GM12864 (cell line): ENCODE data around the gene TEX12.

Experiments used
- DNase-seq: peaks from one replicate; pipeline ENCODE4 v3.0.0-alpha.2; 2011; ENCODE audit warnings: low read depth
- H3K4me3 ChIP-seq: 2 replicates; pipeline ENCODE4 v1.5.1; 2011; ENCODE audit warnings: mild to moderate bottlenecking, low read depth, low read length, control low read depth
- CTCF ChIP-seq: IDR thresholded peaks from 2 replicates; pipeline ENCODE4 v1.5.1; 2011; ENCODE audit warnings: low read depth, mild to moderate bottlenecking, moderate library complexity, low read length, control low read depth, inconsistent platforms; ENCODE audit errors: missing control alignments

TEX12 gene

DNA sequence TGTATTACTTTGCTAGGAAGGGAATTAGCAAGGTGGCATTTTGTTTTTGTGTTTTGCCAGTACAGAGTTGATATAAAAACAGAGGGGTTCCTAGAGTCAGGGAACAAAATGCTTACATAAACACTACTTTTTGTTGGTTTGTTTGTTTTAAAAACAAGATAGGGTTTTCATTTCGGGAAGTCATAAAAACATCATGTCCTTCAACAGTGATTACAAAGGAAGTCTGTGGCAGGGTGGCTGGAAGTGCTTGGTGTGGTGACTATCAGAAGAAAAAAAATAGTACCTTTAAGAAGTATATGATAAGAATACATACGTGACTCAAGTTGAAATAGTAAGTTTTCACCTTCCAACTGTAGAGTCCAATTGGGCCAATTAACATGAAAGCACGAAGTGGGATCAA lies 2.1 kb upstream of the TEX12 start:
- no peak for TF ChIP-seq CTCF
- no peak overlapping the region for H3K4me3 ChIP-seq
- no peak for DNase-seq

DNA sequence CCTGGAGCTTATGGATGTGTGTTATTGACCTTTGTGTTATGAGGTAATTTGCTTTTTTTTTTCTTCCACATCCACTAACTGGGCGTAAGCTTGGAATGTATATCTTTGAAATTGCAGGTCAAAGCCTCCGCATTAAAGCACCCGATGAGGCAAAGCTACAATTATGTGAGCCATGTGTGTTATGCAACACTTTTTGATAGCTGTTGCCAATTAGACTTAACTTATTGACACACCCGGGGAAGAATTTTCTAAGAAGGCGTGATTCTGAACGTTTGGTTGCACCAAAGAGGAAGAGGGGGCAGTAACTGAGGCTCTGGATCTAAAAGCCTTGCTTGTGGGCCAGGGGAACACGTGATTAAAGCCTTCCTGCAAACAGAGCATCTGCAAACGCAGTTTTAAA lies 610 bp upstream of the TEX12 start:
- no peak for DNase-seq
- H3K4me3 ChIP-seq: no peak overlapping the region
- TF ChIP-seq CTCF: no peak

DNA sequence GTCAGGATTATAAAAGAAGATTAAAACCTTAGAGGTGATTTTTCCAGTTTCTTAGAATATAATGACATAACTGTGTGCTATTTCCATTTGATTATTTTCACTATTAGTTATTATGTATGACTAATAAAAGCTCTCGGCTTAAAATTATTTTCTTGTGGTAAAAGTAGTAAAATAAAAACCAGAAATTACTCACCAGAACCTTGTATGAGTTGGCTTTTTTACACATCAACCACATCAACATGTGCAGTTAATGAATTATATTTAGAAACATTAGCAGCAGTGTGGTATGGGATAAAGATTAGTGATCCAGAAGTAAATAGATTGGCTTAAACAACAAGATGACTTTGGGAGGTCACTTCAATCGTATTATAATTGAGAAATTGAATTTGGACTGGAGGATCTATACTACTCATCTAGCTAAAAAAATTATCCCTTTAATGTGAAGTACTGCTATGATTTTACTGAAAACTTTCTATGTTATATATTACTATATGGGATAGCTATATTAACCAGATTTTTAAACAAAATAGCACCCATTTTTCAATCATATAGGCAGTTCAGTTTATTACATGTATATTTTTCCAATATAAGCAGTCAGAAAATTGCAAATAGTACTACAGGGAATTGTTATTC lies 5.3 kb downstream of the TEX12 start:
- TF ChIP-seq CTCF: no peak
- H3K4me3 ChIP-seq: no peak overlapping the region
- DNase-seq: no peak

DNA sequence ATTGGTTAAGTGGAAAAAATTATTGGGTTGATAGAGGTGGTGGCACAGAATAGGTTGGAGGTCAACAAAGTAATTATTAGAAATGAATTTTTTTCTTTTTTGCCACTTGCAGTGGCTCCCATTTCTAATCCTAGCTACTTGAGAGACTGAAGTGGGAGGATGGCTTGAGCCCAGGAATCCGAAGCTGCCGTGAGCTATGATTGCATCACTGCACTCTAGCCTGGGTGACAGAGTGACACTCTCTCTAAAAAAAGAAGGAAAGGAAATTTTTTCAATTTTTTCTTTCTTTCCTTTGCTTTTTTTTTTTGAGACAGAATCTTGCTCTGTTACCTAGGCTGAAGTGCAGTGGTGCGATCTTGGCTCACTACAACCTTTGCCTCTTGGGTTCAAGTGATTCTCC lies 6.0 kb downstream of the TEX12 start:
- no peak for TF ChIP-seq CTCF
- DNase-seq: no peak
- no peak overlapping the region for H3K4me3 ChIP-seq

DNA sequence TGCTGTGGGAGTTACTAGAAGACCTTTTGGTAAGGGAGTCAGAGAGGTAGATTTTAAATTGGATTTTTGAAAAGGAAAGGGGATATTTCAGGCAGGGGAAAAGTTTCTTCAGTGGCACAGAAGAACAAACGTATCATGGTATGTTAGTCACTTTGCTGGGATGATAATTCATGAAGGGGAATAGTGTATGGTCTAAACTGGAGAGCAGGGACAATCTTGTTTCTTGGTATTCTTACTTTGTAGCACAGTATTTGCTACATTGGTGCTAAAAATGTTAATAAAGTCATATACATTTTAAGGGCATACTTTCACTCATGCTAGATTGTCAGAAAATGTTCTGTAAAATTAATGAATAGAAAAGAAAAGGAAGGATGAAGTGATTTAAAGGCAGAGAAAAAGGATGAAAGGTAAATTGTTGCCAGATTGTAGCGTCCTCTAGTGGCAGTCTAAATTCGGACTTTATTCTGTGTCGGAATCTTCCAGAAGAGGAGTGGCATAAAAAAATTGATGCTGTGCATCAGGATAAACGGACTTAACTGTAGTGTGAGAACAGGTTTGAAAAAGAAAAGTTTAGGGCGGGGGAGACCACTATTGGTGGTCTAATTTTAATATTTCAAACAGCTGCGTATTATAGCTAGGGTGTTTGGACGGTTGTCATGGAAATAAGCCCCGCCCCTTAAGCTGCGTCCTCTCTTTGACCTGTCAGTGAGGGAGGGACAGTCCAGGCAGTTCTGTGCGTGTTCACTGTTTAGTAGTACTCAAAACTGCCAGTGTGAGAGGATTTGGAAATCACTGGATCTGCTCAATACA lies 7.8 kb downstream of the TEX12 start, which contains the start of gene BCO2:
BCO2 (plus strand) TSS at position 724 of the 810 bp plus-strand sequence. CDS start 90 bp downstream, outside the sequence.
- TF ChIP-seq CTCF: peak; percentile 84
- no peak within 1 kb of the TSS for H3K4me3 ChIP-seq
- DNase-seq: no peak

GRCh38 chr11:112175599-112175952 lies 8.4 kb downstream of the TEX12 start:
- DNase-seq: no peak
- no peak overlapping the region for H3K4me3 ChIP-seq
- TF ChIP-seq CTCF: no peak
